GM12801 (cell line): ENCODE measurements around the gene SLC1A4.

Experiments used
- CTCF ChIP-seq: IDR thresholded peaks from one replicate; pipeline ENCODE4 v1.5.1; 2011; ENCODE audit warnings: control low read depth; ENCODE audit not compliant: insufficient read length; ENCODE audit errors: extremely low read depth

SLC1A4 gene

GRCh38 chr2:64989126-64989981 lies at the start of gene SLC1A4:
TSS of gene SLC1A4 (plus strand) at chr2:64989399. CDS start at chr2:64989644, 245 bp downstream.
- no peak for TF ChIP-seq CTCF

GRCh38 chr2:64941143-64941542 lies 48.1 kb upstream of the SLC1A4 start:
- TF ChIP-seq CTCF: no peak

- no peak for TF ChIP-seq CTCF
These were observed 47.4 kb upstream of the SLC1A4 start for GRCh38 chr2:64941801-64942200.

- no peak for TF ChIP-seq CTCF
These were observed 46.5 kb upstream of the SLC1A4 start for GRCh38 chr2:64942693-64943092.

GRCh38 chr2:64943387-64944150 lies 45.6 kb upstream of the SLC1A4 start:
- TF ChIP-seq CTCF: no peak

GRCh38 chr2:64944484-64944883 lies 44.7 kb upstream of the SLC1A4 start:
- TF ChIP-seq CTCF: no peak

GRCh38 chr2:64945973-64946768 lies 43.0 kb upstream of the SLC1A4 start:
- TF ChIP-seq CTCF: no peak
